DMS79 (cell line): ENCODE measurements around the gene PRSS58.

Source experiments
- DNase-seq: peaks from one replicate; lab custom pipeline; 2025; lab: John Stamatoyannopoulos, UW

The PRSS58 gene

GRCh38 chr7:142257958-142258357 is at the start of gene PRSS58:
TSS of gene PRSS58 (minus strand) at chr7:142258058. CDS start at chr7:142257707, 351 bp downstream.
- no peak for DNase-seq

- no peak for DNase-seq
Measured at GRCh38 chr7:142307246-142307900, 49.5 kb upstream of the PRSS58 start.

GRCh38 chr7:142303650-142304049 is 45.8 kb upstream of the PRSS58 start:
- no peak for DNase-seq

- no peak for DNase-seq
Measured at GRCh38 chr7:142301923-142302550, 44.2 kb upstream of the PRSS58 start.

GRCh38 chr7:142301299-142301698 is 43.4 kb upstream of the PRSS58 start:
- no peak for DNase-seq

GRCh38 chr7:142300689-142301088 is 42.8 kb upstream of the PRSS58 start:
- DNase-seq = no peak

- DNase-seq = no peak
Measured at GRCh38 chr7:142299237-142299781, 41.5 kb upstream of the PRSS58 start.

- no peak for DNase-seq
Measured at GRCh38 chr7:142298627-142299026, 40.8 kb upstream of the PRSS58 start.

GRCh38 chr7:142298009-142298408 is 40.2 kb upstream of the PRSS58 start:
- DNase-seq = no peak

GRCh38 chr7:142280263-142280662 is 22.4 kb upstream of the PRSS58 start:
- DNase-seq = no peak

GRCh38 chr7:142279601-142280000 is 21.7 kb upstream of the PRSS58 start:
- no peak for DNase-seq

- DNase-seq = no peak
Measured at GRCh38 chr7:142275028-142275427, 17.2 kb upstream of the PRSS58 start.

GRCh38 chr7:142272841-142273240 is 15.0 kb upstream of the PRSS58 start:
- no peak for DNase-seq

- no peak for DNase-seq
Measured at GRCh38 chr7:142263598-142264380, 5.9 kb upstream of the PRSS58 start.

GRCh38 chr7:142250705-142251104 is 7.2 kb downstream of the PRSS58 start:
- DNase-seq = no peak

GRCh38 chr7:142249918-142250317 is 7.9 kb downstream of the PRSS58 start:
- DNase-seq = no peak

GRCh38 chr7:142248166-142249160 is 9.4 kb downstream of the PRSS58 start:
- peak; percentile 44 for DNase-seq

- DNase-seq = no peak
Measured at GRCh38 chr7:142243823-142244222, 14.0 kb downstream of the PRSS58 start.

- no peak for DNase-seq
Measured at GRCh38 chr7:142240546-142240945, 17.3 kb downstream of the PRSS58 start.

GRCh38 chr7:142231716-142232115 is 26.1 kb downstream of the PRSS58 start:
- DNase-seq = no peak

GRCh38 chr7:142228537-142229104 is 29.2 kb downstream of the PRSS58 start:
- DNase-seq = no peak
